ENCODE results near the gene KCND2. TPM values are rescaled to one million over a fixed set of nuclear protein-coding genes. Genes with fewer than 3 reads are reported as not detected.

KCND2 gene
- total and polyA plus RNA-seq, 11 donors = 0.04 to 0.41 (median 0.16) TPM; not detected in 4

DNA sequence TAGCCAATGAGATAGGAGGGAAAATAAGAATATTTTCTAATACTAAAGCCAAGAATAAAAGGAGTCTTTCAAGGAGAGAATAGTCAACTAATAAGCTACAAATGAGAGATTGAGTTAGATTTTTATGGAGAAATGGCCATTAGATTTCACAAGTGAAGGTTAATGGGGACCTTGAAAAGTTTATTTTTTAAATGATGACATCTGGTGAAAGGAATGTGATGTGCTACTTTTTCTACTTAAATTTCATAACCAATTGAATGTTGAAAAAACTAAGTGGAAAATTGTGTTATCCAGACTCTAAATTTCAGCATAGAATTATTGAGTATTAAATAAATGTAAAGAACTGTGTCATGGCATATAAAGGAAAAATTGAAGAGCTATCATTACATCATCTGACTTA lies 459.3 kb downstream of the KCND2 start:
- H3K36me3 ChIP-seq = no peaks in the 10 kb centered on the region
- H3K9me3 ChIP-seq = no peaks in the 10 kb centered on the region
- intact Hi-C loops (cut with DNase I) = loop anchor here in 1 of 10 donors (10.0 kb wide), 1 partner anchor 53 kb away; no protein-coding TSS in a partner anchor
- no peak overlapping the region for H3K27ac ChIP-seq
- no peak for ATAC-seq
- H3K4me3 ChIP-seq = no peak overlapping the region
- H3K27me3 ChIP-seq = no peaks in the 10 kb centered on the region
- no peak for TF ChIP-seq POLR2A (IDR thresholded peaks at IDR 0.05)
- TF ChIP-seq, protein P1, sequence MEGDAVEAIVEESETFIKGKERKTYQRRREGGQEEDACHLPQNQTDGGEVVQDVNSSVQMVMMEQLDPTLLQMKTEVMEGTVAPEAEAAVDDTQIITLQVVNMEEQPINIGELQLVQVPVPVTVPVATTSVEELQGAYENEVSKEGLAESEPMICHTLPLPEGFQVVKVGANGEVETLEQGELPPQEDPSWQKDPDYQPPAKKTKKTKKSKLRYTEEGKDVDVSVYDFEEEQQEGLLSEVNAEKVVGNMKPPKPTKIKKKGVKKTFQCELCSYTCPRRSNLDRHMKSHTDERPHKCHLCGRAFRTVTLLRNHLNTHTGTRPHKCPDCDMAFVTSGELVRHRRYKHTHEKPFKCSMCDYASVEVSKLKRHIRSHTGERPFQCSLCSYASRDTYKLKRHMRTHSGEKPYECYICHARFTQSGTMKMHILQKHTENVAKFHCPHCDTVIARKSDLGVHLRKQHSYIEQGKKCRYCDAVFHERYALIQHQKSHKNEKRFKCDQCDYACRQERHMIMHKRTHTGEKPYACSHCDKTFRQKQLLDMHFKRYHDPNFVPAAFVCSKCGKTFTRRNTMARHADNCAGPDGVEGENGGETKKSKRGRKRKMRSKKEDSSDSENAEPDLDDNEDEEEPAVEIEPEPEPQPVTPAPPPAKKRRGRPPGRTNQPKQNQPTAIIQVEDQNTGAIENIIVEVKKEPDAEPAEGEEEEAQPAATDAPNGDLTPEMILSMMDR (IDR thresholded peaks at IDR 0.05) = no peak
- no peak for DNase-seq
- peaks cover 0 to 4% (median 0%) of the 10 kb centered on the region in 12 donors for H3K4me1 ChIP-seq

DNA sequence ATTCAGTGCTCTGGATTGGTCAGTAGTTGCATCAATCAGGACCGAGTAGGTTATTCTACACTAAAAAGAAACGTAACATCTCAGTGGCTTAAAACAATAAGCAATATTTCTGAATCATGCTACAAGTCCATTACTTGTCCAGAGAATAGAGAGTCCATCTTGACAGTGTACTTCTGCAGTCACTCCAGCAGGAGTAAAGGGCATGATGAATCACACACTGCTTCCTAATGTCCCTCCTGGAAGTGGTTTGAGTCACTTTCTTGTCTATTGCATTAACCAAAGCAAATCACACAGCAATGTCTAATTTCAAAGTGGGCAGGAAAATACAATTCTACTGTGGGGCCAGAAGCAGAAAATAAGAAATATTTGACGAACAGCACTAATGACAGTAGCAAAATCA lies 460.2 kb downstream of the KCND2 start:
- no peak for TF ChIP-seq POLR2A (IDR thresholded peaks at IDR 0.05)
- TF ChIP-seq, protein P1 (IDR thresholded peaks at IDR 0.05) = no peak
- Histone ChIP-seq H3K9me3 (no peaks in the 10 kb centered on the region), H3K4me1 (peaks cover 0 to 4% (median 0%) of the 10 kb centered on the region in 12 donors), H3K27me3 (no peaks in the 10 kb centered on the region), H3K4me3 (no peak overlapping the region), H3K27ac (no peak overlapping the region), H3K36me3 (no peaks in the 10 kb centered on the region)
- 91 to 96% (median 95%) methylated on average over 3 of the region's 3 CpGs for WGBS, 4 donors
- ATAC-seq (no peak), DNase-seq (no peak)
- intact Hi-C loops (cut with DNase I) = loop anchor here in 1 of 10 donors (10.0 kb wide), 1 partner anchor 52 kb away; no protein-coding TSS in a partner anchor

DNA sequence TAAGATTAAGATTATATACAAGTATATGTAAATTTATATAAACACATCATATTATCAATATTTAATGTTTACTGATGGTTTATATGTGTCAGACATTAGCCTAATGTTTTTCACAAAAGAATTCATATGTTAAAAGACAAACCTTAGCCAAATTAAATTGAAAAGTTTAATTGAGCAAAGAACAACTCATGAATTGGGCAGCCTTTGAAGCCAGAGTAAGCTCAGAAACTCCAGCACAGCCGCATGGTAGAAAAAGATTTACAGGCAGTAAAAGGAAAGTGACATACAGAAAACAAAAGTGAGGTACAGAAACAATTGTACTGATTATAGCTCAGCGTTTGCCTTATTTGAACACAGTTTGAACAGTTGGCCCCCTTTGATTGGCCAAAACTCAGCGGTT lies 460.9 kb downstream of the KCND2 start:
- Histone ChIP-seq H3K4me3 (no peak overlapping the region), H3K27ac (peak overlapping the region in 1 of 12 donors; percentile 48), H3K36me3 (no peaks in the 10 kb centered on the region), H3K9me3 (no peaks in the 10 kb centered on the region), H3K4me1 (peaks cover 0 to 4% (median 0%) of the 10 kb centered on the region in 12 donors), H3K27me3 (no peaks in the 10 kb centered on the region)
- TF ChIP-seq, protein P1 (IDR thresholded peaks at IDR 0.05) = no peak
- no peak for TF ChIP-seq POLR2A (IDR thresholded peaks at IDR 0.05)
- intact Hi-C loops (cut with DNase I) = loop anchor here in 1 of 10 donors (10.0 kb wide), 1 partner anchor 51 kb away; no protein-coding TSS in a partner anchor
- 93 to 95% (median 94%) methylated on average over 3 of the region's 3 CpGs for WGBS, 4 donors
- DNase-seq (no peak), ATAC-seq (no peak)

DNA sequence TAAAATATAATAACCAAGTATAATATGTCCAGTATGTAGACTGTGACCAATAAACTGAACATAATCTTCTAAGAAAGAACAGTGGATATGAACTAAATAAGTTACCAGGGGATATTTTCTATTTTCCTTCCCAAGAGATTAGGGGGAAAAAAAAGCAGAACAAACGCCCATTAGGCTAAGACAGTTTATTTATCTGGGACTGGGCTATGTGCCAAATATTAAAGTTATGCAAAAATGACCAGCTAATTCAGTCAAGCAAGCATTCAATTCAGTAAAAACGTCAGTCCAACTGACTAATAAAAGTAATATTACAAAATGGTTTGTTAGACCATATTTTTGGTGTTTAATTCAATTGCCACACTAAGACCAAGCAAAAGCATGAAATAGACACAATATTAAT lies 462.8 kb downstream of the KCND2 start:
- TF ChIP-seq, protein P1 (IDR thresholded peaks at IDR 0.05) = no peak
- TF ChIP-seq POLR2A (IDR thresholded peaks at IDR 0.05) = no peak
- intact Hi-C loops (cut with DNase I) = loop anchor here in 1 of 10 donors (10.0 kb wide), 1 partner anchor 49 kb away; no protein-coding TSS in a partner anchor
- WGBS, 4 donors = 21 to 30% (median 25%) methylated on average over 2 of the region's 2 CpGs
- peaks cover 0 to 4% (median 0%) of the 10 kb centered on the region in 12 donors for H3K4me1 ChIP-seq
- no peaks in the 10 kb centered on the region for H3K36me3 ChIP-seq
- H3K4me3 ChIP-seq = no peak overlapping the region
- ATAC-seq = no peak
- H3K27ac ChIP-seq = no peak overlapping the region
- no peaks in the 10 kb centered on the region for H3K9me3 ChIP-seq
- DNase-seq = no peak
- no peaks in the 10 kb centered on the region for H3K27me3 ChIP-seq
